ENCODE data around the gene AP2M1. TPM values are rescaled to one million over a fixed set of nuclear protein-coding genes. Genes with fewer than 3 reads are reported as not detected.

Gene AP2M1
- total RNA-seq, 6 donors from 2014 or later: 132 to 280 (median 198) TPM

GRCh38 chr3:184231671-184232070, 57.0 kb downstream of the AP2M1 start:
- Histone ChIP-seq H3K27ac (no peak overlapping the region), H3K4me1 (peaks cover 22 to 24% (median 22%) of the 10 kb centered on the region in 4 donors), H3K27me3 (peaks cover 2 to 41% (median 27%) of the 10 kb centered on the region in 4 donors), H3K4me3 (no peak overlapping the region), H3K36me3 (no peaks in the 10 kb centered on the region), H3K9me3 (no peaks in the 10 kb centered on the region)
- WGBS, 2 donors: 53 to 69% methylated on average over 3 of the region's 3 CpGs
- DNase-seq (no peak), ATAC-seq (ENCODE audit: low FRiP score in 2 of 2) (no peak)
- TF ChIP-seq POLR2AphosphoS5 (IDR thresholded peaks at IDR 0.05): no peak
- no peak for TF ChIP-seq EP300 (IDR thresholded peaks at IDR 0.05)

GRCh38 chr3:184233127-184233843, 58.6 kb downstream of the AP2M1 start:
- Histone ChIP-seq H3K36me3 (no peaks in the 10 kb centered on the region), H3K27ac (no peak overlapping the region), H3K9me3 (no peaks in the 10 kb centered on the region), H3K4me3 (no peak overlapping the region), H3K4me1 (peaks cover 22 to 24% (median 22%) of the 10 kb centered on the region in 4 donors), H3K27me3 (peaks cover 2 to 33% (median 27%) of the 10 kb centered on the region in 4 donors)
- peak in 1 of 2 donors; percentile 76 for DNase-seq
- no peak for ATAC-seq (ENCODE audit: low FRiP score in 2 of 2)
- TF ChIP-seq CTCF (IDR thresholded peaks at IDR 0.05) (no peak), EP300 (IDR thresholded peaks at IDR 0.05) (no peak), POLR2A (IDR thresholded peaks at IDR 0.05) (no peak), POLR2AphosphoS5 (IDR thresholded peaks at IDR 0.05) (no peak)
- WGBS, 2 donors: 86 to 91% methylated on average over 10 to 23 of the region's 23 CpGs

Other genes starting within 250 kb of the AP2M1 start
- gene ABCC5, start 157.0 kb upstream of the AP2M1 start, total RNA-seq: 100 to 1,000 TPM in 1 of 6 donors, 10 to 100 TPM in 5; 13.2 to 107 (median 27.1) TPM
- gene HTR3D, start 143.1 kb upstream of the AP2M1 start, total RNA-seq: not detected
- 1 to 10 TPM in 2 of 6 donors, under 1 TPM in 2, not detected in 2; 0.23 to 2.4 (median 1.5) TPM for gene HTR3C, start 121.8 kb upstream of the AP2M1 start, total RNA-seq
- gene HTR3E, start 77.8 kb upstream of the AP2M1 start, total RNA-seq: not detected
- gene EIF2B5, start 39.5 kb upstream of the AP2M1 start, total RNA-seq: 10 to 100 TPM; 31.4 to 37.6 (median 34.2) TPM
- gene DVL3, start 19.5 kb upstream of the AP2M1 start, total RNA-seq: 100 to 1,000 TPM in 1 of 6 donors, 10 to 100 TPM in 5; 36.5 to 106 (median 62.8) TPM
- 100 to 1,000 TPM in 1 of 6 donors, 10 to 100 TPM in 5; 52.6 to 184 (median 73.1) TPM for gene ABCF3, start 11.3 kb downstream of the AP2M1 start, total RNA-seq
- gene VWA5B2, start 54.7 kb downstream of the AP2M1 start, total RNA-seq: 1 to 10 TPM in 2 of 6 donors, under 1 TPM in 3, not detected in 1; 0.17 to 1.2 (median 0.51) TPM
- gene ALG3, start 74.1 kb downstream of the AP2M1 start, total RNA-seq: 10 to 100 TPM; 16.2 to 60.8 (median 37.6) TPM
- gene EEF1AKMT4, start 74.8 kb downstream of the AP2M1 start, total RNA-seq: 1 to 10 TPM; 1.8 to 8.8 (median 4.1) TPM
- gene CAMK2N2, start 86.7 kb downstream of the AP2M1 start, total RNA-seq: under 1 TPM in 2 of 6 donors, not detected in 4; 0.26 to 0.44 TPM
- gene ECE2, start 101.2 kb downstream of the AP2M1 start, total RNA-seq: not detected
- gene PSMD2, start 124.4 kb downstream of the AP2M1 start, total RNA-seq: 100 to 1,000 TPM; 144 to 259 (median 165) TPM
- 100 to 1,000 TPM; 278 to 408 (median 326) TPM for gene EIF4G1, start 139.8 kb downstream of the AP2M1 start, total RNA-seq
- gene FAM131A, start 162.7 kb downstream of the AP2M1 start, total RNA-seq: 10 to 100 TPM; 14.8 to 52.7 (median 25.2) TPM
- 10 to 100 TPM in 1 of 6 donors, 1 to 10 TPM in 5; 3.0 to 14.7 (median 5.3) TPM for gene CLCN2, start 186.8 kb downstream of the AP2M1 start, total RNA-seq
- 100 to 1,000 TPM in 1 of 6 donors, 10 to 100 TPM in 5; 41.4 to 235 (median 66.2) TPM for gene POLR2H, start 186.9 kb downstream of the AP2M1 start, total RNA-seq
- gene THPO, start 203.4 kb downstream of the AP2M1 start, total RNA-seq: under 1 TPM in 2 of 6 donors, not detected in 4; 0.14 to 0.84 TPM
- 10 to 100 TPM in 1 of 6 donors, 1 to 10 TPM in 5; 2.1 to 40.9 (median 4.3) TPM for gene CHRD, start 205.2 kb downstream of the AP2M1 start, total RNA-seq

Measured in upper lobe of left lung (tissue), 6 donors.